Left lung (tissue), 10 donors: ENCODE data around the gene TAS1R2. TPM values are rescaled to one million over a fixed set of nuclear protein-coding genes. Genes with fewer than 3 reads are reported as not detected.

Source experiments
- ATAC-seq: fragments of 200-7000 bp; cut with Tn5 transposase; one replicate; pipeline ENCODE4 v1.9.1; 2020; ENCODE audit warnings: moderate library complexity
- DNase-seq, 4 donors: peaks; one replicate each; pipeline ENCODE4 v3.0.0-alpha.2; 2013 to 2020
- H3K27ac ChIP-seq, 2 donors: fragments of 200-600 bp; sonication (generic) in 1 of 2; one replicate each; pipeline versions ENCODE4 v1.5.0 to v1.8.0; 2020 to 2021
- H3K27me3 ChIP-seq, 2 donors: fragments of 200-600 bp; sonication (generic) in 1 of 2; one replicate each; pipeline versions ENCODE4 v1.5.0 to v1.8.0; 2020 to 2021
- H3K36me3 ChIP-seq, 2 donors: fragments of 200-600 bp; sonication (generic) in 1 of 2; one replicate each; pipeline versions ENCODE4 v1.5.0 to v1.8.0; 2020 to 2021
- H3K4me1 ChIP-seq, 2 donors: fragments of 200-600 bp; one replicate each; pipeline ENCODE4 v1.8.0; 2021
- H3K4me3 ChIP-seq, 2 donors: fragments of 200-600 bp; sonication (generic) in 1 of 2; one replicate each; pipeline versions ENCODE4 v1.5.0 to v1.8.0; 2020 to 2021; ENCODE audit warnings: mild to moderate bottlenecking in 1 of 2
- H3K9me3 ChIP-seq, 2 donors: fragments of 200-600 bp; sonication (generic) in 1 of 2; one replicate each; pipeline versions ENCODE4 v1.5.0 to v1.8.0; 2020 to 2021
- CTCF ChIP-seq, 2 donors: fragments of 200-600 bp; sonication (generic) in 1 of 2; IDR thresholded peaks; one replicate each; pipeline versions ENCODE4 v1.5.0 to v1.8.0; 2021; ENCODE audit warnings: antibody characterized with exemption in 2 of 2
- intact Hi-C, 2 donors: fragments of 100-400 bp; cut with DNase I; formaldehyde crosslinking; loops; one replicate each; pipeline versions ENCODE4 v1.11.2 to v1.14.2; 2022
- polyA plus RNA-seq, 6 donors: library from polyadenylated mRNA; unstranded; fragments of 120-200 nt; gene quantifications; one replicate each; pipeline ENCODE4 v1.2.1, GENCODE V29; 2013; ENCODE audit not compliant: insufficient read length in 6 of 6
- total RNA-seq, 2 donors: library from RNA; stranded (reverse); fragmentation: NEBNext Ultra II Directional; extraction: Animal tissue kit (Norgen Biotek cat#: 25700); gene quantifications; one replicate each; pipeline ENCODE4 v1.2.1, GENCODE V29; 2021
- donor health status: DM: no; HTN: yes; CAD: no.
- donor health status: DM: no; HTN: no; CAD: no.

TAS1R2 gene
- total and polyA plus RNA-seq, 8 donors = not detected

- Histone ChIP-seq H3K9me3 (no peaks in the 10 kb centered on the region), H3K27me3 (no peaks in the 10 kb centered on the region), H3K36me3 (peaks cover 0 to 1% of the 10 kb centered on the region in 2 donors), H3K4me3 (peak within 1 kb of the TSS; percentile 83 to 91), H3K4me1 (peaks cover 5 to 40% of the 10 kb centered on the region in 2 donors), H3K27ac (peak within 1 kb of the TSS; percentile 81 to 89)
- intact Hi-C loops = no loop called here
- DNase-seq (peak; percentile 96 to 98 (median 97)), ATAC-seq (peak; percentile 96)
- TF ChIP-seq CTCF (IDR thresholded peaks at IDR 0.05) = no peak
These were observed 43.2 kb upstream of the TAS1R2 start, which contains the start of gene ALDH4A1 for GRCh38 chr1:18902523-18903290. Gene ALDH4A1, minus strand, starts transcription at chr1:18902555. Its CDS starts 32 bp downstream, at chr1:18902523.

GRCh38 chr1:18901952-18902522 is 42.6 kb upstream of the TAS1R2 start:
- Histone ChIP-seq H3K4me3 (peak overlapping the region; percentile 83 to 91), H3K27me3 (no peaks in the 10 kb centered on the region), H3K27ac (peak overlapping the region; percentile 81 to 89), H3K4me1 (peaks cover 4 to 33% of the 10 kb centered on the region in 2 donors), H3K9me3 (no peaks in the 10 kb centered on the region), H3K36me3 (peaks cover 0 to 5% of the 10 kb centered on the region in 2 donors)
- no peak for TF ChIP-seq CTCF (IDR thresholded peaks at IDR 0.05)
- ATAC-seq = no peak
- intact Hi-C loops = no loop called here
- DNase-seq = peak in 1 of 4 donors; percentile 34

GRCh38 chr1:18901147-18901951 is 41.9 kb upstream of the TAS1R2 start:
- H3K9me3 ChIP-seq = no peaks in the 10 kb centered on the region
- DNase-seq = no peak
- no peak for TF ChIP-seq CTCF (IDR thresholded peaks at IDR 0.05)
- intact Hi-C loops = no loop called here
- no peaks in the 10 kb centered on the region for H3K27me3 ChIP-seq
- no peak for ATAC-seq
- H3K27ac ChIP-seq = no peak overlapping the region
- peaks cover 0 to 5% of the 10 kb centered on the region in 2 donors for H3K36me3 ChIP-seq
- H3K4me1 ChIP-seq = peaks cover 4 to 28% of the 10 kb centered on the region in 2 donors
- H3K4me3 ChIP-seq = peak overlapping the region in 1 of 2 donors; percentile 83

- H3K27me3 ChIP-seq = no peaks in the 10 kb centered on the region
- H3K9me3 ChIP-seq = no peaks in the 10 kb centered on the region
- DNase-seq (peak in 2 of 4 donors; percentile 52 to 74), ATAC-seq (no peak)
- no peak overlapping the region for H3K4me3 ChIP-seq
- intact Hi-C loops = no loop called here
- no peak for TF ChIP-seq CTCF (IDR thresholded peaks at IDR 0.05)
- peaks cover 4 to 28% of the 10 kb centered on the region in 2 donors for H3K4me1 ChIP-seq
- H3K36me3 ChIP-seq = peaks cover 0 to 9% of the 10 kb centered on the region in 2 donors
- no peak overlapping the region for H3K27ac ChIP-seq
These were observed 40.9 kb upstream of the TAS1R2 start for GRCh38 chr1:18900303-18900841.
